ENCODE results near the gene KLF1. TPM values are rescaled to one million over a fixed set of nuclear protein-coding genes. Genes with fewer than 3 reads are reported as not detected.

Gene KLF1
- total RNA-seq, 4 donors from 2014 or later = 0.69 TPM; not detected in 3

DNA sequence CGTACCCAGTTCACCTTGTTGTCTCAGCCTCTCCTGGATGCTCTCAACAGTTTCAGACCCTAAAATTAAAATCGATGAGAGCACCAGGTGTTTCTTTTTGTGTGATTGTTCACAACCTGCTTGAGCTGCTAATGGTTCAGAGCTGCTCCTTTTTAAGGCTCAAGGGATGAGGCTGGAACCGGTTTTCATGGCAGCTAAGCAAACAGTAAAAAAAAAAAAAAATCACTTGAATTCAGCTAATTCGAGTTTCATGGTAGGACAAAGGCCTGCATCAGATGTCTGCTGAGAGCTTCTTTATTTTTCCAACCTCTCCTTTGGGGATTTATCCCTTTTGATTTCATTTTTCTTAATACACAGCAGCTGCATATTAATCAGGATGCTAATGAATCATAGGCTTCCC is 25.6 kb upstream of the KLF1 start:
- TF ChIP-seq, protein P1, sequence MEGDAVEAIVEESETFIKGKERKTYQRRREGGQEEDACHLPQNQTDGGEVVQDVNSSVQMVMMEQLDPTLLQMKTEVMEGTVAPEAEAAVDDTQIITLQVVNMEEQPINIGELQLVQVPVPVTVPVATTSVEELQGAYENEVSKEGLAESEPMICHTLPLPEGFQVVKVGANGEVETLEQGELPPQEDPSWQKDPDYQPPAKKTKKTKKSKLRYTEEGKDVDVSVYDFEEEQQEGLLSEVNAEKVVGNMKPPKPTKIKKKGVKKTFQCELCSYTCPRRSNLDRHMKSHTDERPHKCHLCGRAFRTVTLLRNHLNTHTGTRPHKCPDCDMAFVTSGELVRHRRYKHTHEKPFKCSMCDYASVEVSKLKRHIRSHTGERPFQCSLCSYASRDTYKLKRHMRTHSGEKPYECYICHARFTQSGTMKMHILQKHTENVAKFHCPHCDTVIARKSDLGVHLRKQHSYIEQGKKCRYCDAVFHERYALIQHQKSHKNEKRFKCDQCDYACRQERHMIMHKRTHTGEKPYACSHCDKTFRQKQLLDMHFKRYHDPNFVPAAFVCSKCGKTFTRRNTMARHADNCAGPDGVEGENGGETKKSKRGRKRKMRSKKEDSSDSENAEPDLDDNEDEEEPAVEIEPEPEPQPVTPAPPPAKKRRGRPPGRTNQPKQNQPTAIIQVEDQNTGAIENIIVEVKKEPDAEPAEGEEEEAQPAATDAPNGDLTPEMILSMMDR (IDR thresholded peaks at IDR 0.05) = no peak
- no peak for ATAC-seq (ENCODE audit: low FRiP score)
- no peak for DNase-seq (ENCODE audit: low spot score)

DNA sequence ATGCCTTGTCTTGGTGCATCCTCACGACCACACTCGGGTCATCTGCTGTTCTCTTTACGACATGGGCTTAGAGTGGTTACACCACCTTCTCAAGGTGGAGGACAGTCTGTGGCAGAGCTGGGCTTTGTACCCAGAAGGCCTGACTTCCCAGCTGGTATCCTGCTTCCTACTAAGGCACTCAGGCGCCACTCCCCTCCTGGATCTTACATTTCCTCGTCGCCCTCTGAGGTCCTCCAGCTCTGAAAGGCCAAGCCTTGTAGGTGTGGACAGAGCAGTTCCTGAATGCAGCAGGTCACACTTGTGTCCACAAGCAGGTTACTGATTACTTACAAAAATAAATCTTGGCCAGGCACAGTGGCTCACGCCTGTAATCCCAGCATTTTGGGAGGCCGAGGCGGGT is 20.2 kb upstream of the KLF1 start:
- TF ChIP-seq, protein P1 (IDR thresholded peaks at IDR 0.05) = no peak
- ATAC-seq (ENCODE audit: low FRiP score) (no peak), DNase-seq (ENCODE audit: low spot score) (no peak)

- no peak for DNase-seq (ENCODE audit: low spot score)
- ATAC-seq (ENCODE audit: low FRiP score) = no peak
- TF ChIP-seq, protein P1 (IDR thresholded peaks at IDR 0.05) = no peak
These were observed 13.0 kb upstream of the KLF1 start for GRCh38 chr19:12899891-12900518.

- TF ChIP-seq, protein P1 (IDR thresholded peaks at IDR 0.05) = no peak
- DNase-seq (ENCODE audit: low spot score) (no peak), ATAC-seq (ENCODE audit: low FRiP score) (no peak)
These were observed 9.5 kb upstream of the KLF1 start for GRCh38 chr19:12896460-12896859.

GRCh38 chr19:12893582-12893981 is 6.6 kb upstream of the KLF1 start:
- no peak for ATAC-seq (ENCODE audit: low FRiP score)
- TF ChIP-seq, protein P1 (IDR thresholded peaks at IDR 0.05) = no peak
- DNase-seq (ENCODE audit: low spot score) = no peak

GRCh38 chr19:12891553-12892021 is 4.6 kb upstream of the KLF1 start:
- TF ChIP-seq, protein P1 (IDR thresholded peaks at IDR 0.05) = no peak
- DNase-seq (ENCODE audit: low spot score) = no peak
- no peak for ATAC-seq (ENCODE audit: low FRiP score)
